Lung (tissue), 12 donors: Measurements from ENCODE around the gene TMEM174. TPM values are rescaled to one million over a fixed set of nuclear protein-coding genes. Genes with fewer than 3 reads are reported as not detected.
A peak's percentile ranks its signal among the peaks of the same experiment; 100 is the strongest.
"Not testable (repeated sequence)": the region's sequence is repeated elsewhere in the genome, so short reads cannot be mapped to it uniquely, and the experiment has no call there.

Source experiments
- ATAC-seq: fragments of 200-7000 bp; cut with Tn5 transposase; one replicate; pipeline ENCODE4 v1.9.1; 2020; ENCODE audit warnings: moderate number of reproducible peaks; ENCODE audit not compliant: insufficient read depth, low FRiP score
- DNase-seq, 3 donors: peaks; one replicate each; pipeline ENCODE4 v3.0.0-alpha.2; 2013 to 2017
- H3K27ac ChIP-seq, 2 donors: one replicate each; pipeline ENCODE4 v1.5.1; 2013; ENCODE audit warnings: mild to moderate bottlenecking in 2 of 2, moderate library complexity in 2 of 2, control low read depth in 1 of 2, inconsistent platforms in 1 of 2, low read depth in 1 of 2, low read length in 1 of 2
- H3K27me3 ChIP-seq, 3 donors: one replicate each; pipeline ENCODE4 v1.5.1; 2013; ENCODE audit warnings: low read length in 2 of 3; ENCODE audit not compliant: control insufficient read depth in 3 of 3, insufficient read depth in 3 of 3
- H3K36me3 ChIP-seq, 4 donors: one replicate each; pipeline ENCODE4 v1.5.1; 2013; ENCODE audit warnings: low read length in 4 of 4, mild to moderate bottlenecking in 1 of 4, moderate library complexity in 1 of 4; ENCODE audit not compliant: control insufficient read depth in 4 of 4, insufficient read depth in 4 of 4
- H3K4me1 ChIP-seq, 5 donors: one replicate each; pipeline ENCODE4 v1.5.1; 2013; ENCODE audit warnings: low read length in 5 of 5, mild to moderate bottlenecking in 2 of 5, moderate library complexity in 1 of 5; ENCODE audit not compliant: control insufficient read depth in 5 of 5, insufficient read depth in 5 of 5
- H3K4me3 ChIP-seq: one replicate; pipeline ENCODE4 v1.5.1; 2013; ENCODE audit warnings: mild to moderate bottlenecking, control low read depth, moderate library complexity
- H3K9ac ChIP-seq, 2 donors: one replicate each; pipeline ENCODE4 v1.5.1; 2013; ENCODE audit warnings: low read length in 2 of 2, control low read depth in 1 of 2; ENCODE audit not compliant: insufficient read depth in 1 of 2
- H3K9me3 ChIP-seq, 4 donors: one replicate each; pipeline ENCODE4 v1.5.1; 2013; ENCODE audit warnings: low read length in 3 of 4, mild to moderate bottlenecking in 1 of 4, moderate library complexity in 1 of 4; ENCODE audit not compliant: control insufficient read depth in 4 of 4, insufficient read depth in 3 of 4
- WGBS, 2 donors: extraction: QIAGEN DNeasy Blood & Tissue Kit; methylation state at CpG; one replicate each; pipeline ENCODE4 v1.1.7; 2013; 5-methylcytosine and 5-hydroxymethylcytosine counted together
- polyA plus RNA-seq, 2 donors: library from polyadenylated mRNA; stranded (reverse); fragments of 200-250 nt; gene quantifications; one replicate each; pipeline ENCODE4 v1.2.1, GENCODE V29; 2013
- total RNA-seq, 2 donors: library from RNA; depleted of rRNA in 1 of 2; stranded (reverse); fragments of >200 nt in 1 of 2; gene quantifications; one replicate each; pipeline ENCODE4 v1.2.1, GENCODE V29; 2014 to 2021
- TF ChIP-seq, protein P1 (sequence below): IDR thresholded peaks from 2 replicates; pipeline ENCODE4 v1.5.1; 2012; ENCODE audit warnings: mild to moderate bottlenecking; ENCODE audit errors: control extremely low read depth, extremely low read depth
- donor health status: control.
- donor health status: control.
- donor health status: Bipolar disorder and iron deficiency.
- donor health status: healthy.
- donor health status: DM: yes; HTN: yes; CAD: no.

The TMEM174 gene
- total and polyA plus RNA-seq, 4 donors: not detected

DNA sequence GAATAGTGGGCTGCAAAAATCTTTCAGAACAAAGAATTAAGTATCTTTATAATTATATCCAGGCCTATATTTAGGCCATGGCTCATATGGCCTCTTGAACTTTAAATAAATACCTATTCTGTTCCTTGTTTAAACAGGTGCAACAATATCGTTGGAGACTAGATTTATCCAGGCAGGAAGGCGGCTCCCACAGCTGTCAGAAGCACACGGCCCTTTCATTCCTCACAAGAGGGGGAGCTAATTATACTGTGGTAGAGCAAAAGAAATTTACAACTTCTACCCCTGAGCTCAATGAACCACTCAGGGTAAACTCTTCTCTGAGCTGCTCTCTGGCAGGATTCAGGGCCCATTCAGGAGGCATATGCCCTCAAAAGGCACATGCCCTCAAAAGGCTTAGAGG lies 31.3 kb downstream of the TMEM174 start:
- 57 to 68% methylated on average over 3 of the region's 3 CpGs for WGBS, 2 donors
- H3K9me3 ChIP-seq: peaks cover 0 to 5% (median 0%) of the 10 kb centered on the region in 4 donors
- no peaks in the 10 kb centered on the region for H3K36me3 ChIP-seq
- no peak overlapping the region for H3K4me3 ChIP-seq
- DNase-seq: peak in 1 of 3 donors; percentile 11
- peaks cover 0 to 6% (median 0%) of the 10 kb centered on the region in 3 donors for H3K27me3 ChIP-seq
- no peak overlapping the region for H3K27ac ChIP-seq
- no peak overlapping the region for H3K9ac ChIP-seq
- peaks cover 0 to 8% (median 0%) of the 10 kb centered on the region in 5 donors for H3K4me1 ChIP-seq
- ATAC-seq: no peak
- TF ChIP-seq, protein P1, sequence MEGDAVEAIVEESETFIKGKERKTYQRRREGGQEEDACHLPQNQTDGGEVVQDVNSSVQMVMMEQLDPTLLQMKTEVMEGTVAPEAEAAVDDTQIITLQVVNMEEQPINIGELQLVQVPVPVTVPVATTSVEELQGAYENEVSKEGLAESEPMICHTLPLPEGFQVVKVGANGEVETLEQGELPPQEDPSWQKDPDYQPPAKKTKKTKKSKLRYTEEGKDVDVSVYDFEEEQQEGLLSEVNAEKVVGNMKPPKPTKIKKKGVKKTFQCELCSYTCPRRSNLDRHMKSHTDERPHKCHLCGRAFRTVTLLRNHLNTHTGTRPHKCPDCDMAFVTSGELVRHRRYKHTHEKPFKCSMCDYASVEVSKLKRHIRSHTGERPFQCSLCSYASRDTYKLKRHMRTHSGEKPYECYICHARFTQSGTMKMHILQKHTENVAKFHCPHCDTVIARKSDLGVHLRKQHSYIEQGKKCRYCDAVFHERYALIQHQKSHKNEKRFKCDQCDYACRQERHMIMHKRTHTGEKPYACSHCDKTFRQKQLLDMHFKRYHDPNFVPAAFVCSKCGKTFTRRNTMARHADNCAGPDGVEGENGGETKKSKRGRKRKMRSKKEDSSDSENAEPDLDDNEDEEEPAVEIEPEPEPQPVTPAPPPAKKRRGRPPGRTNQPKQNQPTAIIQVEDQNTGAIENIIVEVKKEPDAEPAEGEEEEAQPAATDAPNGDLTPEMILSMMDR: no peak

- ATAC-seq: no peak
- Histone ChIP-seq H3K9ac (no peak overlapping the region), H3K36me3 (no peaks in the 10 kb centered on the region), H3K27ac (no peak overlapping the region), H3K4me1 (peaks cover 0 to 8% (median 0%) of the 10 kb centered on the region in 5 donors), H3K9me3 (peaks cover 0 to 5% (median 0%) of the 10 kb centered on the region in 4 donors), H3K4me3 (no peak overlapping the region), H3K27me3 (peaks cover 0 to 6% (median 0%) of the 10 kb centered on the region in 3 donors)
- no peak for DNase-seq
- TF ChIP-seq, protein P1: no peak
- 92 to 93% methylated on average over 5 of the region's 5 CpGs for whole genome bisulfite sequencing, 2 donors
Observed at GRCh38 chr5:73204733-73205132, 31.7 kb downstream of the TMEM174 start.

GRCh38 chr5:73205305-73205704 lies 32.3 kb downstream of the TMEM174 start:
- DNase-seq: no peak
- H3K4me3 ChIP-seq: no peak overlapping the region
- H3K9me3 ChIP-seq: peaks cover 0 to 5% (median 0%) of the 10 kb centered on the region in 4 donors
- ATAC-seq: no peak
- H3K27ac ChIP-seq: no peak overlapping the region
- H3K4me1 ChIP-seq: peaks cover 0 to 8% (median 0%) of the 10 kb centered on the region in 5 donors
- WGBS, 2 donors: 59 to 74% methylated on average over 3 of the region's 3 CpGs
- peaks cover 0 to 6% (median 0%) of the 10 kb centered on the region in 3 donors for H3K27me3 ChIP-seq
- H3K9ac ChIP-seq: no peak overlapping the region
- TF ChIP-seq, protein P1: no peak
- no peaks in the 10 kb centered on the region for H3K36me3 ChIP-seq

DNA sequence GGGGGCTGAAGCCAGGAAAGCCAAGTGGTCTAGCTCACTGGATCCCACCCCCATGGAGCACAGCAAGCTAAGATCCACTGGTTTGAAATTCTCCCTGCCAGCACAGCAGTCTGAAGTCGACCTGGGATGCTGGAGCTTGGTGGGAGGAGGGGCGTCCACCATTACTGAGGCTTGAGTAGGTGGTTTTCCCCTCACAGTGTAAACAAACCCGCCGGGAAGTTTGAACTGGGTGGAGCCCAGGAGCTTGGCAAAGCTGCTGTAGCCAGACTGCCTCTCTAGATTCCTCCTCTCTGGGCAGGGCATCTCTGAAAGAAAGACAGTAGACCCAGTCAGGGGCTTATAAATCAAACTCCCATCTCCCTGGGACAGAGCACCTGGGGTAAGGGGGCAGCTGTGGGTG lies 34.2 kb downstream of the TMEM174 start:
- H3K9me3 ChIP-seq, H3K27me3 ChIP-seq, ATAC-seq, H3K27ac ChIP-seq, DNase-seq, H3K4me3 ChIP-seq, H3K4me1 ChIP-seq, H3K36me3 ChIP-seq, H3K9ac ChIP-seq: not testable (repeated sequence)
- WGBS, 2 donors: 33 to 46% methylated on average over 4 of the region's 4 CpGs

- H3K36me3 ChIP-seq, H3K9ac ChIP-seq, H3K9me3 ChIP-seq, H3K27me3 ChIP-seq, ATAC-seq, H3K4me3 ChIP-seq, H3K27ac ChIP-seq, H3K4me1 ChIP-seq, DNase-seq: not testable (repeated sequence)
Observed at GRCh38 chr5:73209075-73209474, 36.1 kb downstream of the TMEM174 start.

DNA sequence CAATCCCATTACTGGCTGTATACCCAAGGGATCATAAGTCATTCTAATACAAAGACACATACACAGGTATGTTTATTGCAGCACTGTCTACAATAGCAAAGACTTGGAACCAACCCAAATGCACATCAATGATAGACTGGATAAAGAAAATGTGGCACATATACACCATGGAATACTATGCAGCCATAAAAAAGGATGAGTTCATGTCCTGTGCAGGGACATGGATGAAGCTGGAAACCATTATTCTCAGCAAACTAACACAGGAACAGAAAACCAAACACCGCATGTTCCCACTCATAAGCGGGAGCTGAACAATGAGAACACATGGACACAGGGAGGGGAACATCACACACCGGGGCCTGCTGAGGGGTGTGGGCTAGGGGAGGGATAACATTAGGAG lies 39.7 kb downstream of the TMEM174 start:
- DNase-seq, ATAC-seq: not testable (repeated sequence)
- H3K27me3 ChIP-seq: peaks cover 0 to 38% (median 36%) of the 10 kb centered on the region in 3 donors

More for the DNA sequence above, 39.7 kb downstream of the TMEM174 start:
- not testable (repeated sequence) for H3K4me3 ChIP-seq, H3K4me1 ChIP-seq, H3K36me3 ChIP-seq, H3K9ac ChIP-seq, H3K9me3 ChIP-seq, H3K27ac ChIP-seq
- 94 to 95% methylated on average over 3 of the region's 3 CpGs for WGBS, 2 donors
